UCSD-AML1 (cell line): Measurements from ENCODE around the gene CGREF1.
A peak's percentile ranks its signal among the peaks of the same experiment; 100 is the strongest.
"Not testable (repeated sequence)": the region's sequence is repeated elsewhere in the genome, so short reads cannot be mapped to it uniquely, and the experiment has no call there.

Source experiments
- DNase-seq: peaks from one replicate; lab custom pipeline; 2025; ENCODE audit not compliant: unreplicated experiment; lab: John Stamatoyannopoulos, UW

Gene CGREF1

DNA sequence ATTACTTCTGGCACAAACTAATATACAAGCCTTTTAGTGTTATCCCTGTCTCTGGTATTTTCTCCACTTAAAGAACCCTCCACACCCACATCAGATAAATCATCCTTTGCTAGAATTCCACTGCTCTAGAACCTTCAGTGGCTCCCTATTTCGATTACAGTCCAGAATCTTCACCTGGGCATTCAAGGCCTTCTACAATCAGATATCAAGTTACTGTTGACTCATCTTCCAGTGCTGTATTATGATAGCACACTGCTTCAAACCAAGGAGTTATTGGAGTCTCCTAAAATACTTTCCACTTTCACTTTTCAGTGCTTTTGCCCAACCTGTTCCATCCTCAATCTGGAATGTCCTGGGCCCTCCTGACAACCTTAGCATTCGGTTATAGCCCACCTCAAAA is 3.4 kb downstream of the CGREF1 start:
- DNase-seq: no peak

DNA sequence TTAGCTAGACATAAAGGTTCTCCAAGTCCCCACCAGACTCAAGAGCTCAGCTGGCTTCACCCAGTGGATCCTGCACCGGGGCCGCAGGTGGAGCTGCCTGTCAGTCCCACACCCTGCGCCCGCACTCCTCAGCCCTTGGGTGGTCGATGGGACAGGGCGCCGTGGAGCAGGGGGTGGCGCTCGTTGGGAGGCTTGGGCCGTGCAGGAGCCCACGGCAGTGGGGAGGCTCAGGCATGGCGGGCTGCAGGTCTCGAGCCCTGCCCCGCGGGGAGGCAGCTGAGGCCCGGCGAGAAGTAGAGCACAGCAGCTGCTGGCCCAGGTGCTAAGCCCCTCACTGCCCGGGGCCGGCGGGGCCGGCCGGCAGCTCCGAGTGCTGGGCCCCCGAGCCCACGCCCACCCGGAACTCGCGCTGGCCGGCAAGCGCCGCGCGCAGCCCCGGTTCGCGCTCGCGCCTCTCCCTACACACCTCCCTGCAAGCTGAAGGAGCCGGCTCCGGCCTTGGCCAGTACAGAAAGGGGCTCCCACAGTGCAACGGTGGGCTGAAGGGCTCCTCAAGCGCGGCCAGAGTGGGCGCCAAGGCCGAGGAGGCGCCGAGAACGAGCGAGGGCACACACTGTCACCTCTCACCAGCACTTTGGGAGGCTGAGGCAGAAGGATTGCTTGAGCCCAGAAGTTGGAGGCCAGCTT is 7.4 kb downstream of the CGREF1 start:
- not testable (repeated sequence) for DNase-seq

DNA sequence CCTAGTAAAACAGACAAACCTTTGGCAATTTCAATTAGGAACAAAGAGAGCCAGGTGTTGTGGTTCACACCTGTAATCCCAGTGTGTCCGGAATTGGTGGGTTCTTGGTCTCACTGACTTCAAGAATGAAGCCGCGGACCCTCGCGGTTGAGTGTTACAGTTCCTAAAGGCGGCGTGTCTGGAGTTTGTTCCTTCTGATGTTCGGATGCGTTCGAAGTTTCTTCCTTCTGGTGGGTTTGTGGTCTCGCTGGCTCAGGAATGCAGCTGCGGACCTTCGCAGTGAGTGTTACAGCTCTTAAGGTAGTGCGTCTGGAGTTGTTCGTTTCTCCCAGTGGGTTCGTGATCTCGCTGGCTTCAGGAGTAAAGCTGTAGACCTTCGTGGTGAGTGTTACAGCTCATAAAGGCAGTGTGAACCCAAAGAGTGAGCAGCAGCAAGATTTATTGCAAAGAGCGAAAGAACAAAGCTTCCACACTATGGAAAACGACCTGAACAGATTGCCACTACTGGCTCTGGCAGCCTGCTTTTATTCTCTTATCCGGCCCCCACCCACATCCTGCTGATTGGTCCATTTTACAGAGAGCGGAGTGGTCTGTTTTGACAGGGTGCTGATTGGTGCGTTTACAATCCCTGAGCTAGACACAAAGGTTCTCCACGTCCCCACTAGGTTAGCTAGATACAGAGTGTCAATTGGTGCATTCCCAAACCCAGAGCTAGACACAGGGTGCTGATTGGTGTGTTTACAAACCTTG is 8.2 kb downstream of the CGREF1 start:
- DNase-seq: not testable (repeated sequence)

DNA sequence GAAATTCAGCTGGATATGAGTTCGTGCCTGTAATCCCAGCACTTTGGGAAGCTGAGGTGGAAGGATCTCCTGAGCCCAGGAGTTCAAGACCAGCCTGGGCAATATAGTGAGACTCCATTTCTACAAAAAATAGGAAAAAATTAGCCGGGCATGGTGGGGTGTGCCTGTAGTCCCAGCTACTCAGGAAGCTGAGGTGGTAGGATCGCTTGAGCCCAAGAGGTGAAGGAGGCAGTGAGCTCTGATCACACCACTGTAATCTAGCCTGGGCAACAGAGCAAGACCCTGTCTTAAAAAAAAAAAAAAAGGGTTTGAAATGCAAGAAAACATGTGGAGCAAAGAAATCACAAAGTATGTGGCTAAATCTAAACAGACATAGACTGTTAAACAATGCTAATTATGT is 9.8 kb downstream of the CGREF1 start:
- DNase-seq: no peak

DNA sequence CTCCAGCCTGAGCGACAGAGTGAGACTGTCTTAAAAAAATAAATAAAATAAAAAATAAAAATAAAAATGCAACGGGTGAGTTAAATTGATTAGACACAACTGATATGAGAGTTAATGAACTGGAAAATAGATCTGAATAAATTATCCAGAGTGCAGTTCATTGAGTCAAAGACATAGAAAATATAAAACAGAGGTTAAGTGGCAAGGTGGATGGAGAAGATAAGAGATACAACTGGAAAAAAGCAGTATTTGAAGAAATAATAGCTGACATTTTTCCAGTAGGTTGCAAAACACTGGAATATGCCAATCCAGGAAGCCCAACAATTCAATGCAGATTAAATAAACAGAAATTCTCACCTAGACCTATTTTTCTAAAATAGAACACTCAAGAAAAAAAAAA is 10.7 kb downstream of the CGREF1 start:
- DNase-seq: no peak

DNA sequence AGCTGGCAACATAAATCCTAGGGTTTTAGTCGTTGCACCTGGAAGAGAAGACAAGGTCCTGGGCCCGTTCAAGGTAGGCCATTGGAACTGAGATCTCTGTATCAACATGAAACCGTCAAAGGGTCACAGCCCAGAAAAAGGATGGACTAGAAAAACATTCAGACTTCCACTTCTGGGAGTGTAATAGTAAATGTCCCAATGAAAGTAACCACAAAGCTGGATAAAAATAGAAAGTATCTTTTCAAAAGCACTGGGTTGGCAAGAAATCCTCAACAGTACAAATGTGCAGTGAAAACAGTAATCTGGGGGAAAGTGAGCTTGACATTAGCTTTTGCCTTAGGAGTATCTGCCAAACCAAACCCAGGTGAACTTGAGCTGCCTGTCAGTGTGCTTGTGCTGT is 12.9 kb downstream of the CGREF1 start:
- DNase-seq: no peak

DNA sequence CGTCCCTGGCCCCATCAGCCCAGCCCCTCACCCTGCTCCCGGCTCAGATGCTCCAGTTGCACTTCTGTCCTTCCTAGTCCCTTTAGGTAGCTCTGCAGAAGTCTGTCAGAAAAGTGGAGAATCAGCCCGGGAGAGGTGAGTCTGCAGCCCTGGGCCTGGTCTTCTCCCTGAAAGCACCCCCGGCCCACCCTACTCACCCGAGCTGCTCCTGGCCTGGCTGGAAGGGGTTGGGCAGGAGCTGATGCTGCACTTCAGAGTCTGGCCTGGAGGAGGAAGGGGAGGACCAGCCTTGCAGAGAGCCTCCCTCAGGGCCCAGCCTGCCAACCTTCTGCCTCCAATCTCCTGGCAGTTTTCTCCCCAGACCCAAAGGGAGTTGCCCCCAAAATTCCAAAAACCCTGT is 16.6 kb downstream of the CGREF1 start:
- DNase-seq: no peak

DNA sequence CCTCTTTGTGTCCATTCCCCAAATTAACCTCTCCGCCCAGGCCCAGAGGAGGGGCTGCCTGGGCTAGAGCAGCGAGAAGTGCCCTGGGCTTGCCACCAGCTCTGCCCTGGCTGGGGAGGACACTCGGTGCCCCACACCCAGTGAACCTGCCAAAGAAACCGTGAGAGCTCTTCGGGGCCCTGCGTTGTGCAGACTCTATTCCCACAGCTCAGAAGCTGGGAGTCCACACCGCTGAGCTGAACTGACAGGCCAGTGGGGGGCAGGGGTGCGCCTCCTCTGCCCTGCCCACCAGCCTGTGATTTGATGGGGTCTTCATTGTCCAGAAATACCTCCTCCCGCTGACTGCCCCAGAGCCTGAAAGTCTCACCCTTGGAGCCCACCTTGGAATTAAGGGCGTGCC is 18.9 kb downstream of the CGREF1 start:
- no peak for DNase-seq

DNA sequence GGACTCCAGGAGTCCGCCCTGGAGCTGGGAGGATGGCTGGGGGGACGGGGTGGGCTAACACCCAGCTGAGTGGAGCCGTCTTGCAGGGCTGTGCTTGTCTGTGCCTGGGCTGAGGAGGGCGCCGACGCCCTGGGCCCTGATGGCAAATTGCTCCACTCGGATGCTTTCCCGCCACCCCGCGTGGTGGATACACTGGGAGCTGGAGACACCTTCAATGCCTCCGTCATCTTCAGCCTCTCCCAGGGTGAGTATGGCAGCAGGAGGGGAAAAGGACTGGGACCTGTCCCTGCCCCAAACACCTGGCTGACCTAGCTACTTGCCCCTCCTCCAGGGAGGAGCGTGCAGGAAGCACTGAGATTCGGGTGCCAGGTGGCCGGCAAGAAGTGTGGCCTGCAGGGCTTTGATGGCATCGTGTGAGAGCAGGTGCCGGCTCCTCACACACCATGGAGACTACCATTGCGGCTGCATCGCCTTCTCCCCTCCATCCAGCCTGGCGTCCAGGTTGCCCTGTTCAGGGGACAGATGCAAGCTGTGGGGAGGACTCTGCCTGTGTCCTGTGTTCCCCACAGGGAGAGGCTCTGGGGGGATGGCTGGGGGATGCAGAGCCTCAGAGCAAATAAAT is 19.5 kb downstream of the CGREF1 start:
- no peak for DNase-seq

DNA sequence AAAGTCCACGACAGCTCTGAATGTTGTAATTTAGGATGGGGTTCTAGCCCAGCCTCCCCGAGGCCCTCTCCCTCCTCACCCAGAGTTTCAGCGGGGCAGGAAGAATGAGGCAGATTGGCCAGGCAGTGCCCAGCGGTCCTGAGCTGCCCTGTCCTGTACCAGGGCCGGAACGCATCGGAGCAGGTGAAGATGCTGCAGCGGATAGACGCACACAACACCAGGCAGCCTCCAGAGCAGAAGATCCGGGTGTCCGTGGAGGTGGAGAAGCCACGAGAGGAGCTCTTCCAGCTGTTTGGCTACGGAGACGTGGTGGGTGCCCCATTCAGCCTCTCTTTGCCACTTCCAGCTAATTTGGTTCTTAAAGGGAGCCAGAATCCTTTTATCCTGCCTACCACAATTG is 21.6 kb downstream of the CGREF1 start:
- no peak for DNase-seq

DNA sequence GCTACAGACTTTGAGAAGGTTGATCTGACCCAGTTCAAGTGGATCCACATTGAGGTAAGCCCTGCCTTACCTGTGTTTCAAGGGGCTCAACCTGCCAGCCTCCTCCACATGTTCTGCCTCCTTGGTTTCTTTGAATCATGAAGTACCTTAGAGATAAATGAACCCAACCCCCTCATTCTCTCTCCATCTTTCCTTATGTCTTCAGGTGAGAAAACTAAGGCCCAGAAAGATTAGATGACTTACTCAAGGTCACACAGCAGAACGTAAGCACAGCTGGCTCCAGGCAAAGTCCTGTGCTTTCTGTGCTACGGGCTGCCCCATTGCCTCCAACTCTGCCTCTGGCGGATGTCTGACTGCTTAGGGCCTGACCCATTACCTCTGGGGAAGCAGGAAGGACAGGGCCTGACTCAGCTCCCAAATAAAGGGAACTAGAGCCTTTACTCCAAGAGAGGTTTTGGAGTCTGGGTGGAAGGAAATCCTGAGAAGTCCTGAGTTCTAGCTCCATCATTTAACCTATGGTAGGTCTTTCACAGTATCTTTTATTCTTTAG is 22.1 kb downstream of the CGREF1 start:
- DNase-seq: peak; percentile 22

DNA sequence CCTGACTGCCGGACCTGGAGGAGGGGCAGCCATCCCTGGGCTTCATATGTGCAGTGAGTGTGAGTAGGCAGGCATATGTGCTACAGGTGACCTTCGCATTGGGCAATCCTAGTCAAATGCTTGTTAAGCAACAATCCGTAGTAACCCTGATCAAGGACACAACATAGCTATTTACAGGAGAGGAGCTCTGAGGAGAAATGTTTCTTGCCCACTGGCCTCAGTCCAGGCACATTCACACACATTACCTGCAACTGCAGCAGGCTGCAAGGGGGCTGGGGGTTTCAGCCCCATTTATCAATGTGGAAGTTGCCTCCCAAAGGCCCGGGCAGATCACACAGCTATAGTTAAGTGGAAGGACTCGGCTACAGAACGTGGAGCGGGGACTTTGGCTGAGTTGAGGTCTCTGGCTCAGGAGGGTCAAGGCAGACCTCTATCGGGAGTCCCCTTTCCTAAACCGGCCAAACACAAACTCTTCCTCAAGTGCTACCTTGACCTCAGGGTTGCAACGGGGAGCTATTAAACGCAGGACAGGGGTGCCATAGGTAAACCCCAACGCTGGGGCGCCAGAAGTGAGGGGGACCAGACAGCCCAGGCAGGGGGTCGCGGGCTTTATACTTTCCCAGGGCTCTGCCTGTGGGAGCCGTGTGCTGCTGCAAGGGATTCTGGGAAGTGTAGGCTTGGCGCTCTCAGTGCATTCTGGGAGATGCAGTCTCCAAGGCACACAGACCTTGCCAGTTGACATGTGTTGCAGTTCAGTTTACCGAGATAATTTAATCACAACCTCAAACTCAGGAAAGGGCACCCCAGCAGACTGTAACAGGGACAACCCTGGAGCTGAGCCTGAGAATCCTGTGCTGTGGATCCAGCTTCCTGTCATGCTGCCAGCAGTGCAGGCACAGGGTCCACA is 22.9 kb downstream of the CGREF1 start:
- peak; percentile 50 for DNase-seq

DNA sequence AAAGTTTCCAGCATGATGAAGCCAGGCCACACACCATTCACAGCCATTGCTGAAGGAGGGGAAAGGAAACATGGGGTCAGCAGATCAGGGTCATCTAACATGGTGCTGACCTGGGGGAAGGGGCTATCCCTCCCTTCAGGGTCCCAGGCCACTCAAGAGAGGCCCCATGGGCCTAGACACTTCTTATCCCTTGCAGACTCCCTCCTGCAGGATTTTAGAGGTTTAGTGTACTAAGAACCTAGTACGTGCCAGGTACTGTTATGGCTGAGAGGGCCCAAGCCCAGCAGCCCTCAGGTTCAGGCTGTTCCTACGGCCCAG is 23.5 kb downstream of the CGREF1 start:
- DNase-seq: no peak

DNA sequence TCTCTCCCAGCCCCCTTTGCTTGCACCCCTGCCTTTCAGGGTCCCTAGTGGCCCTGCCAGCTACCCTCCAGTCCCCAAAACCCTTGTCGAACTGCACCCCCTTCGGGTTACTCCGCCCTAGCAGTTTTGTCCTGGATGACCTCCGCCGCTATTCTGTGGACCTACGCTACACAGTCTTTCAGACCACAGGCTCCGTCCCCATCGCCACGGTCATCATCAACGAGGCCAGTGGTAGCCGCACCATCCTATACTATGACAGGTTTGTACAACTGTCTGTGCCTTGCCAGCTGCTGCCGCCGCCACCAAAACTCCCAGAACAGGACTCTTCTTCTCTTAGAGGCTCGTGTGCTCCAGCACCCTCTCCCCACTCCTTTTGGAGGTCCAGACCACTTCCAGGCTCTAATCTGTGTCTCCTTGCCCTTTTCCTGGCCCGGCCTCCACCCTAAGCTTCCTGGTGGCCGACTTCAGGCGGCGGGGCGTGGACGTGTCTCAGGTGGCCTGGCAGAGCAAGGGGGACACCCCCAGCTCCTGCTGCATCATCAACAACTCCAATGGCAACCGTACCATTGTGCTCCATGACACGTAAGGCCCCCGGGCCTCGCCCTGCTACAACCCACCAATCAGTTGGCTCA is 24.5 kb downstream of the CGREF1 start:
- DNase-seq: no peak

DNA sequence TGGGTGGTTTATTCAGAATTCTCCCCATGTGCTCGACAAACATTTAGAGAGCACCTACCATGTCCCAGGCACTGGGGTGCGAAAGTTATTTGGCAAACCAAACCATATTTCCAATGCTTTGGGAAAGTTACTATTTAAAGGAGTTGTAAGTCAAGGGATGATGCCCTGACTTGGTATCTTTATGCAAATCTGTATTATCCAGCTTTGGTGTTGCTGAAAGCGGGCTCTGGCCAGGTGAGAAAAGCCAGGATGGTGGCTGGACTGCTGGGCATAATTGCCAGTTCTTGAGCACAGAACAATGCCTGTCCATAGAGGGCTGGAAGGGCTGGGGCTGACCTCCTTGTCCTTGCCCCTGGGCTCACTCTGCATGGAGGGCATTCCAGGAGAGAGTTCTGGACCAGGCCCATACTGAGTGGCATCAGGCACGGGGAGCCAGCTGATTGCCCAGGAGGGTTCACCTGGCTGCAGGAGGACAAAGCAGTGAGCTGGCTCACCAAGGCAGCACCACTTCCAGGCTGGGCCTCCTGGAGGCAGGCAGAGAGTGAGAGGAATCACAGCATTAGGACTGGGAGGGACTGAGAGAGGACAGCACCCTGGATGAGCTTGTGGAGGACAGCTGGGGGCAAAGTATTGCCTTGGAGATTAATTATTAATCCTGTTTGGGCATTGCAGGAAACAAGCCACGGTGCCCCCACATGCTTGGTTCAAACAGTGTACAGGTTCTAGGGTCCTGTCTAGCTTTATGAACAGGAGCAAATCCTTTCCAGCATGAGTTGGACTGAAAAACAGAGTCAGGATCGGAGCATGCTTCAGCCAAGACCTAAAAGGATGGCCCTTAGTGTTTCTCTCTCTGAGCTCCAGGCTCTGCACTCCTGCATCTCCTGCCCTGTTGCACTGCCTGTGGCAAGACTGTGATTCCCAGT is 25.2 kb downstream of the CGREF1 start:
- no peak for DNase-seq

DNA sequence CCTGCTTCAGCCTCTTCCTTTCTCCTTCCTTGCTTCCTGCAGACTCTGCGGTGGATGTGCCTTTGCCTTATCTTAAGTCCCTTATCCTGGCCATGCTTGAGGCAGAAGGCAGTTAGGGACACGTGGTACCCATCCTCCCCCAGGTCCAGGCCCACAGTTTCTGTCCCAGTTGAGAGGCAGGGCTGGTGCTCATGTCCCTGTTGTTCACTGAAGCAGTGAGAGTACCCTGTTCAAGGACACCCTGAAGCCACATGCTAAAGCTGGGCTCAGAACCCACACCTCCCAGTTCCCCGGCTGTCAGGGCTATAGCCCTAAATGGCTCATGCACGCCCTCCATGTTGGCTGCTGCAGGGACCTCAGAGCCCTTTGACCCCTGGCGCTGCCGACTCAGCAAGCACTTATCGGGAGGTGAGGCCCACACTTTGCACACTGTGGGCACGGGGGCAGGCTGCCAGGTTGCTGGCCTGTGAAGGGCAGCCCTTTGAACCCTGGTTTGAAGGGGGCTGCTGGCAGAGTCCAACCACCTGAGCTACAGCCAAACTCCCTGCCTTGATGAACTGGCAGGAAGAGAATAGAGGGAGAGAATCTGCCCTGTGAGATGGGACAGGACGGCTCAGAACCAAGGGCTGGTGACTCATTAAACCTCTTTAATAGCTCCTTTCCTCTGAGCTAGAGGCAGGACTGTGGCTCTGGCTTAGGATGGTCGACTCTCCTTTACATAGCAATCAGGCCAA is 26.1 kb downstream of the CGREF1 start:
- DNase-seq: peak; percentile 52

DNA sequence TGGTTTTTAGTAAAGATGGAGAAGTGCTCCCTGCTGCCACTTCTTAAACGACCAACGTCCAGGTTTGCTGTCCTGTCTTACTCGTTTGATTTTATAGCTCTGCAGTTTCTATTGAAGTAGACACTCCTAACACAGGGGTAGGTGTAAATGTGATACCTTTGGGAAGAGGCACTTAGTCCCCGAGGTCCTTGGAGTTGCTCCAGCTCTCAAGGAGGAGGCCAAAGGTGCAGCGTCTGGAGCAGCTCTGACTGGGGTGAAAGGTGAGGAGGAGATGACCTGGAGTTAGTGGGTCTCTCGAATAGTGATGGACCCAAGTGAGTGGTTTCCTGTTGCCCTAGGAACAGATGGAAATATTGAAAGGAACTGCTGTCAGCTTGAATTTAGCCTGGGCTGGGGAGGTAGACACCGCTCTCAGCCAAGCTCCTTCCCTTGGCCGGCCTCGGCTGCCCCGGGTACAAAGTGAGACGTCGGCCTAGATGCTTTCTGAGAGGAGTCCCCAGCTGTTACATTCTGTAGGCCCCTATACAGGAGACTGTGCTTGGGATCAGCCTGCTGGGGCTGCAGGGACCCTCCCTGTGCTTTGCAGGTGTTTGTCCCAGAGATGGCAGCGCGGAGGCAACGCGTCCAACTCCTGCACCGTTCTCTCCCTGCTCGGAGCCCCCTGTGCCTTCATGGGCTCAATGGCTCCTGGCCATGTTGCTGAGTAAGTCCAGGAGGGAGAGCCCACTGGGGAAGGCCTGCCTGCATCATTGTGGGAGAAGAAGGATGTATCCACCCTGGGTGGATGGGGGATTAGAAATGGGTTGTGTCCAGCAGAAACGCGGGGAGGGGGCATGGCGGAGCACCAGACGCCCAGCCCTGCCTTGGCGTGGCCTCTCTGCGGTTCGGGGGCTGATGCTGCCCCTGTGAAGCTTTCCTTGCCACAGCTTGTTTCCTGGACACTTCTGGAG is 26.9 kb downstream of the CGREF1 start:
- DNase-seq: no peak
